HG03097 (cell line): ENCODE results near the gene PTAFR.

ENCODE experiments used
- ATAC-seq: cut with Tn5 transposase; IDR thresholded peaks from one replicate; pipeline ENCODE4 v1.9.1; 2021; ENCODE audit not compliant: unreplicated experiment, low FRiP score

The PTAFR gene

DNA sequence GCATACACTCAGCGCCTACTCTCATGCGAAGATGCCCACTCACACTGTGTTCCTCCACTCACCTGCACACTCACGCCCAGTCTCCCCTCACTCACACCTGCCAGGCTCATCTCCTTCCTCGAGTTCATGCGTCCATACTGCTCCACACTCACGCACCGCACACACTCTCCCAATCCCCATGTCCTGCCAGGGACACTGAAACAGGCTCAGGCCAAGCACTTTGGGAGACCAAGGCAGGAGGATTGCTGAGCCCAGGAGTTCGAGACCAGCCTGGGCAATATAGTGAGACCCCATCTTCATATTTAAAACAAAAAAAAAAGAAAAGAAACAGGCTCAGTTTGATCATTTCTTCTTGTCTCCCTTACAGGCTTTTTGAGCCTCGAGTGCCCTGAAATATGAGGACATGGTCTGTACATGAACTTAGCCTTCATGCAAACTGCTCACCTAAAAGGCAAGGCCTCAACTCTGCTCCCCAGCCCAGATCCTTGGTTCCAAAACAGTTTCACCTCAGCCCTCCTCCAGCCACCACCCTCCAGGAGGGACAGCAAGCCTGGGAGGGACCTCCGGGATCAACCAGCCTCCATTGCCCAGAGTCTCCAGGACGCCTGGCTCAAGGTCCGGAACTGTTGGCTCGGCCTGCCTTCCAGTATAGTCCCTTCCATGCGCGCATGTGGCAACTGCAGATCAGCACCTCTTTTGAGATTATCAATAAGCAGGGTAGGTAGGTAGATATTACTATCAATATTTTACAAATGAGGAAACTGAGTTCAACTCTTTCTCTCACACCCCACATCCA, 2.4 kb upstream of the PTAFR start:
- no peak for ATAC-seq

DNA sequence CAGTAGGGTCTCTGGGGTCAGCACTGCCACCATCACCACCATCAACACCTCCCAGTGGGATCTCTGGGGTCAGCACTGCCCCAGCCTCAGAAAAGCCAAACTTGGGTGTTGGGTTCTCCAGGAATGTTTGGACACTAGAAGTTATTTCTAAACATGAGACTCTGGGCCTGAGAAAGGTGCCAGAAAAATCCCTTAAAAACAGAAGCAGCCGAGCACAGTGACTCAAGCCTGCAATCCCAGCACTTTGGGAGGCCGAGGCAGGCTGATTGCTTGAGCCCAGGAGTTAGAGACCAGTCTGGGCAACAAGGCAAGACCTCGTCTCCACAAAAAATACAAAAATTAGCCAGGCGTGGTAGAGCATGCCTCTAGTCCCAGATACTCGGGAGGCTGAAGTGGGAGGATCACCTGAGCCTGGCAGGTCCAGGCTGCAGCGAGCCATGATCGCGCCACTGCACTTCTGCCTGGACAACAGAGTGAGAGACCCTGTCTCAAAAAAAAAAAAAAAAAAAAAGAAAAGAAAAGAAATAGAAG, 470 bp downstream of the PTAFR start:
- ATAC-seq: no peak

DNA sequence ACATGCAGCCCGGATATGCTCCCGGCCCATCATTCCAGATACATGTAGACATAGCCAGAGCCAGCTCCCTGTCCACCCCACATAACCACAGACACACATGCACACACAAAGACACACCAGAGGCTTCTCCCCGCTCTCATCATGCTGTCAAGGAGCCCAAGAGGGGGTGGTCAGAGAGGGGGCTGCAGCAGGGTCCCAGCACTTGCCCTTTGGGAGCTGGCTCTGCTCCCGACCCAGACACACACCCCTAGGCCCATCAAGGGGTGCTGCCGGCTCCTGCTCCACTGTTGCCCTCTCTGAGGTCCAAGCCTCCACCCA, 2.6 kb downstream of the PTAFR start:
- no peak for ATAC-seq

DNA sequence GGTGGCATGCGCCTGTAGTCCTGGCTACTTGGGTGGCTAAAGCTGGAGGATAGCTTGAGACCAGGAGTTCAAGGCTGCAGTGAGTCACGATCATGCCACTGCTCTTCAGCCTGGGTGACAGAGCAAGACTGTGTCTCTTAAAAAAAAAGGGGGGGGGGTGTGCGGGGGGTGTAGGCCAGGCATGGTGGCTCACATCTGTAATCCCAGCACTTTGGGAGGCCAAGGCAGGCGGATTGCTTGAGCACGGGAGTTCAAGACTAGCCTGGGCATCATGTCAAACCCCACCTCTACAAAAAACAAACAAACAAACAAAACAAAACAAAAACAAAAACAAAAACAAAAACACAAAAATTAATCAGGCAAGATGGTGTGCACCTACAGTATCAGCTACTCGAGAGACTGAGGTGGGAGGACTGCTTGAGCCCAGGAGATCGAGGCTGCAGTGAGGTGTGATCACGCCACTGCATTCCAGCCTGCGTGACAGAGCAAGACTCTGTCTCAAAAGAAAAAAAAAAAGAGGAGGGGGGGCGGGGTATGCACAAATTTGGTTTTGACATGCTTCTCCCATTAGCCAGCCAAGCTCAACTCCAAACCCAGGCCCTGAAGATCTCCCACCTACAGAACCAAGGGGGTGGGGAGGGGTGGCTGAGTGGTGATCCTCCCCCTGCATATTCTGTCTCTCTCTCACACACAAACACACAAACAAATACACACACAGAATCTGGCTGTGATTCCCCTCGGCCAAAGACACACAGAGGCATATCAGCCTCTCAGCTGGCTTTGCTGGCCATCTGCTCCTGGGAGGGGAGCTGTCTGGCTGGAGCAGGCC, 3.1 kb downstream of the PTAFR start:
- ATAC-seq: no peak

DNA sequence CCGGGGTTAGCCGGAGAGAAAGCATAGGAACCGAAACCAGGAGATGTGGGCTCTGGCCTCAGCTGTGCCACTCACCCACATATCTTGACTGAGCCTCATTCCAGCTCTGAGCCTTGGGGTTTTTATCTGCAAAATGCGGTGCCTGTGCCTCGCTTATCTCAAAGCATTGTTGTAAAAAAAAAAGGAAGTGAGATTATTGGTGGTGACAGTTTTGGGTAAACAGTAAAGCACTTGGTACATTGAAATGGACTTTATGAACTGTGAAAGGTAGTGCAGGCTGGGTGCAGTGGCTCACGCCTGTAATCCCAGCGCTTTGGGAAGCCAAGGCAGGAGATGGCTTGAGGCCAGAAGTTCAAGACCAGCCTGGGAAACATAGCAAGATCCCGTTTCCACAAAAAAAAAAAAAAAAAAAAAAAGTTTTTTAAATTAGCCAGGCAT, 3.8 kb downstream of the PTAFR start:
- peak; percentile 81 for ATAC-seq

DNA sequence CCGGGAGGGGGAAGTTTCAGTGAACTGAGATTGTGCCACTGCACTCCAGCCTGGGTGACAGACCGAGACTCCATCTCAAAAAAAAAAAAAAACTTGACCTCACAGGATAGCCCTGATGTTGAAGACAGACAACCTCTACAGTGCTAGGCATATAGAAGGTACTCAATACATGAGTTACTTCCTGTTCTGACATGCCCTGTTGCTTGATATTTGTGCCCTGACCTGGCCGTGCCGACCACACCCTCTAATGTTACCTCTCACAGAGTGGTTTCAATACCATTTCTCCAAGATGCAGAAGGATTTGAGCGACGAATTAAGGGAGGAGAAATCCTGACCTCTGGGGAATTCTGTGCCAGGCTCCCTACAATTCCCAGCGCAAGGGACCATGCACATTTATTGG, 5.2 kb downstream of the PTAFR start:
- no peak for ATAC-seq

DNA sequence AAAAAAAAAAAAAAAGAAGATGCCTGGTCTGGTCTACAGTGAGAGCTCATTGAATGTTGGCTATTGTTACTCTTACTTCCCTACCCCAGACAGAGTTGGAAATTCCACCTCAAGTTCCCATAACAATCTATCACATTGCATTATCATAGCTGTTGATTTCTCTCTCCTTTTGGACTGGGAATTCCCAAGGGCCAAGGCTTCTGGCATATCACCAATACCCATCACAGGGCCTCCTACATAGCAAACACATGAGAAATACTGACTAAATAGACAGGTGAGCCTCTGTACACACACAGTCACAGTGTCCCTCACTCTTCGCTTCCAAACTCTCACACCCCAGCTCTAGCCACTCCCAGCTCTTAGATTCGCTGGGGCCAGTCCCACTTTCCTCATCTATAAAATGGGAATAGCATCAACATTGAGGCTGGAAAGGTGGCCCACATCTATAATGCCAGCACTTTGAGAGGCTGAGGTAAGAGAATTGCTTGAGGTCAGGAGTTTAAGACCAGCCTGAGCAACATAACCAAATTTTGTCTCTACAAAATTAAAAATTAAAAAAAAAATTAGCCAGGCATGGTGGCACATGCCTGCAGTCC, 6.4 kb downstream of the PTAFR start:
- ATAC-seq: no peak

DNA sequence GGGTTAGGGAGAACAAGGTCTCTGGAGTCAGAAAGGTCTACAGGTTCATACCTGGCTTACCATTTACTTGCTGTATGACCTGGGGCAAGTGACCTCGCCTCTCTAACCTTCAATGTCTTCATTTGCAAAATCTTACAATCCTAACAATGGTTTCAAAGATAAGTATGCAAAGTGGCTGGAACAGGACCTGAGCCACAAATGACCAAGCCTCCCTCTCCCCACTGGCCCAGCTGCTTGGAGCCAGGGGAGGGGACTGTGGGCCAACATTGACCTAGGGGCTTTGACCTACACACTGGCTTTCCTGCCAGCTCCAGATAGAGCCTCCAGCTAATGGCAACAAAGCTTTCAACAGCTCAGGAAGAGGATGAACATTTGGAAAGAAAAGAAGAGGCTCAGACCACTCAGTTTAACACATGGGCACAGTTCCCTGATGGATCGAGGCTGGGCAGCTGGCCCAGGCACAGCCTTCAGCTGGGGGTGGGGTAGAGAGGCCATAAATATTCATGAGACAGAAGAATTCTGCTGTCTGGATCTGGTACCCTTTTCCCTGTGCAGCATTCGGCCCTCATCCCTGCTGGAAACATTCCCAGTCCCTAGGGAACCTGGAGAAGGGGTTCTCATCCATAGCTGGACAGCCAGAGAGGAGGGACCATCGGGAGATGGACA, 12.9 kb downstream of the PTAFR start:
- ATAC-seq: no peak

DNA sequence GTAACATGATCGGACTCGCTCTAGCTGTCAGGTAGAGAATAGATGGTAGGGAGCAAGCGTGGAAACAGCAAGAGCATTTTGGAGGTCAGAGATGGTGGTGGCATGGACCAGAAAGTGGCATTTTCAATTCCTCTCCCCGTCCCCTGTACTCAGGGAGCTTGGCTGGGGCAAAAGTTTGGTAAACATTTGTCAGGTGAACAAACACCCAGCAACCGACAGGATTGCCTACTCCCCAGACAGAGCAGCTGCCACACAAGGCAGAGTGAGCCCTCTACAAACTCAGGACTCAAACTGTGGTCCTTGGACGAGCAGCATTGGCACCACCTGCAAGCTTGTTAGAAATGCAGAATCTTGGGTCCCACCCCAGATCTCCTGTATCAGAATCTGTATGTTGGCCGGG, 14.3 kb downstream of the PTAFR start:
- no peak for ATAC-seq

DNA sequence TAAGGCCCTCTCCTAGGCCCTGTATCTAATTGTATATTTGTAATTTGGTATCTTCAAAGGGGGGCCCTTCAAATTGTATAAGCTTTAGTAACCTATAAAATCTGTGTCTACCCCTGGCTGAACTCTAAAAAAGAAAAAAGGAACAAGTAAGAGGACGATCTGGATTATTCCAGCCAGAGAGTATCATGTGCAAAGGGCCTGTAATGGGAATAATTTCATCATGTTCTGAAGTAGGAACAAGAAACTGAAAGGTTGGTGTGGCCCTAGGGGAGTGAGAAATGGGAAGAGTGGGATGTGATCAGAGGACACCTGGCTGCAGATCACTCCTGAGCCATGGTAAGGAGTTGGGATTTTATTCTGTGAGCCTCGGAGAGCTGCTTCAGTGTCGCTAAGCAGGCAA, 14.7 kb downstream of the PTAFR start:
- no peak for ATAC-seq

DNA sequence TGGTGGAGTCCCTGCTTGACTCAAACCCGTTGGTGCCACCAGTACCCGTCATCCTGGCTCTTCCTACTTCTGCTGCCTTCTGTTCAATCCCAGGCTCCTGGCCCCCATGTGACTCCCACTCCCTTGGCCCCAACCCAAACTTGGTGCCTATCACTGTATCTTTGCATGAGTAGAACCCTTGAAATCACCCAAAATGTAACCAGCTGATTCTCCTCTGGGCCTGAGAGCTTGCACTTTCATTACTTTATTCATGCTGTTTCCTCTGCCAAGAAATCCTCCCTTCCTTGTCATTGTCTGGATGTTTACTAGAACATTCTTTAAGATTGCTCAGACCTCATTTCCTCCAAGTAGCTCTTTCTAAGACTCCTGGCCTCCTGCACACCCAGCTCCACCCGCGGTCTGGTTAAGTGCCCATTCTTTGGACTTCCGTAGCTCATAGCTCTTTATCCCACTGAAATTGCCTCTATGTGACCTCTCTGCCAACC, 15.7 kb downstream of the PTAFR start:
- no peak for ATAC-seq

DNA sequence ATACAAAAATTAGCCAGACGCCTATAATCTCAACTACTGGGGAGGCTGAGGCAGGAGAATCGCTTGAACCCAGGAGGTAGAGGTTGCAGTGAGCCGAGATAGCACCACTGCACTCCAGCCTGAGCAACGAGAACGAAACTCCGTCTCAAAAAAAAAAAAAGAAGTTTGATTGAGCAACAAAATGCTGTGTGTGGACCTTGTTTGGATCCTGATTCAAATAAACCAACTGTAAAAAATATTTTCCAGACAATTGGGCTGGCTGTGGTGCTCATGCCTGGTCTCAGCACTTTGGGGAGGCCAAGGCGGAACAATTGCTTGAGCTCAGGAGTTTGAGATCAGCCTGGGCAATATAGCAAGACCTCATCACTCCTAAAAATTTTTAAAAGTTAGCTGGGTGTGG, 16.8 kb downstream of the PTAFR start:
- no peak for ATAC-seq

DNA sequence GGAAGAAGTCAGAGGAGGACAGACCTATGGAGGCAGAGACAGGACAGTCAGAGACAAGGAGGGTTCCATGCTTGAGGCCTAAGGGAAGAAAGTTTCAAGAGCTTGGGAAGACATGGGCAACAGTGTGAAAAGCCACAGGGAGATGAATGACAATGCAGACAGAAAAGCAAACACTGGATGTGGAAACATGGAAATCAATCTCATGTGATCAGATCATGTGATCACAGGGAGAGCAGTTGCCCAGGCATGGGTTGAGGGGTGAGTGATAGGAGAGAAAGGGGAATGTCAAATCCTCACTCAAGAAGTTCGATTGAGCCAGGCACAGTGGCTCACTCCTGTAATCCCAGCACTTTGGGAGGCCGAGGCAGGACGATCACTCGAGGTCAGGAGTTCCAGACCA, 17.2 kb downstream of the PTAFR start:
- ATAC-seq: no peak

DNA sequence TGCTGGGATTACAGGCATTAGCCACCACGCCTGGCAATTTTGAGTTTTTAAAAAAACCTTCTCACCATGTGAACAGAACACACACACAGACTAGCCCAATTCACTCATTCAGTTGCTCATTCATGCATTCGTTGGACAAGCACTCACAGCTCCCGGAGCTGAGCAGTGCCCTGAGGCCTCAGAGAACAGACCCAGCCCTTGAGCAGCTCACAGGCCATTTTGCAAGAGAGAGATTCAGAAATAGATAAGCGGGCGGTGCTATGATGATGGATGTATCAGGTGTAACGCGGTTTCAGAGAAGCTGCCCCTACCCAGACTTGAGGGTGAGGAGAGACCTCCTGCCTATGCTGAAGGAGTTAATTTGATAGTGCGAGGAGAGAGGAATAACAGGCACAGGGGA, 18.6 kb downstream of the PTAFR start:
- ATAC-seq: no peak

DNA sequence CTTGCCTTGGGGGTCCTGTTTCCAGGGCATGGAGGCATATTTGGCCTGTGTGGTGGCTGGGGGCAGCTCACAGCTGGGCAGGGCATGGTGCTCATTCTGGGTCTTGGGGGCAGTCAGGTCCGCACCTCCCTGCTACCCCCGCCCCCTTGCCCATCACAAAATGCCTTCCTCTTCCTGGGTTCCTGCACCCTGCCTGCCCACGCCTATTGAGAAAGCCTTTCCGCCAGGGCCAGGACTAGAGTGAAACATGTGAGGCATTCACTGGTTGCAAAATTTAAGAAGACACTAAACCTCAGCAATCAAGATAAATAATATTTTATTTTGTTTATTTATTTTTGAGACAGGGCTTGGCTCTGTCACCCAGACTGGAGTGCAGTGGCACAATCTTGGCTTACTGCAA, 19.7 kb downstream of the PTAFR start:
- no peak for ATAC-seq

DNA sequence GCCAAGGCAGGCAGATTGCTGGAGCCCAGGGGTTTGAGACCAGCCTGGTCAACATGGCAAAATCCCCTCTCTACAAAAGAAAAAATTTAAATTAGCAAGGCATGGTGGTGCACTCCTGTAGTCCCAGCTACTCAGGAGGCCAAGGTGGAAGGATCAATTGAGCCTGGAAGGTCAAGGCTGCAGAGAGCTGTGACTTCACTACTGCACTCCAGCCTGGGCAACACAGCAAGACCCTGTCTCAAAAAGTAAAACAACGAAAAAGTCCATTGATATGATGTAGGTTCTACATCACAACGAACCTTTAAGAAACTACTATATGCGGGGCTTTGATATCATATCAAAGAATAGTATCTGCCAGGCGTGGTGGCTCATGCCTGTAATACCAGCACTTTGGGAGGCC, 20.9 kb downstream of the PTAFR start:
- ATAC-seq: no peak

DNA sequence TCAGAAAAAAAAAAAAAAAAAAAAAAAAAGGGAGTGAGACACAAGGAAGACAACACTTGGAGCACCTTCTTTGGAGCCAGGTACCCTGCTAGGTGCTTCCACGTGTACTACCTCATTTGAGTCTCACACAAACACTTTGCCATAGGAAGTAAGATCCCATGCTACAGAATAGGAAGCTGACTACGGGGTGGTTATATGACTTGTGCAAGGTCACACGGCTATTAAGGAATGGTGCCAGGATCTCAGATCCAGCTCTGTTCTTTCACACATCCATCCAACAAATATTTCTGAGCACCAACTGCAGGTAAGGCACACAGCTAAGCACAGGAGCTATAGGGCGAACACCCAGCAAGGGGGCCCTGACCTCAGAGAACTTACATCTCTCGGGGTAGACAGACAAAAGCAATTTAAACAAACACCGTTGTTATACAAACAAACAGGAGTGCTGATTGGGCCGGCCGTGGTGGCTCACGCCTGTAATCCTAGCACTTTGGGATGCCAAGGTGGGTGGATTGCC, 22.4 kb downstream of the PTAFR start:
- no peak for ATAC-seq

DNA sequence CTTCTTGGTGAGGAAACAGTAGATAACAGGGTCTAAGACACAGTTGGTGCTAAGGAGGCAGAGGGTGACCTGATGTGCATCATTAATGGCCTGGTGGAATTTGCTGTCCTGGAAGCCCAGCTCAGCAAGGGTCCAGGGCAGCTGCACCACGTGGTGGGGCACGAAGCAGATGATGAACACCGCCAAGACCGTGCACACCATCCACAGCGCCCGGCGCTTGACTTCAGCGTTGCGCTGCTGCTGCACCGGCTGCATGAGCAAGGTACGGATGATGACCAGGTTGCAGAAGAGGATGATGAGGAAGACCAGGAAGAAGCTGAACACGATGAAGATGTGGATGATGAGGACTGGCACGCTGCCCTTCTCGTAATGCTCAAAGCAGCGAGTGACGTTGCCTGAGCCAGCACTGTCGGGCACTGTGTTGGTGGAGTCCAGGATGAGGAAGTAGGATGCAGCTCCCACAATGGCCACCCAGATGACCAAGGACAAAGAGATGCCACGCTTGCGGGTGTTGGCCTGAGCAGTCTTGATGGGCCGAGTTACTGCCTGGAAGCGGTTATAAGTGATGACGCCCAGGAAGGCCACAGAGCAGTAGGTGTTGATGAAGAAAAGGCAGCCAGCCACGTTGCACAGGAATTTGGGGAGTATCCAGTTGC, 26.2 kb downstream of the PTAFR start:
- ATAC-seq: no peak

DNA sequence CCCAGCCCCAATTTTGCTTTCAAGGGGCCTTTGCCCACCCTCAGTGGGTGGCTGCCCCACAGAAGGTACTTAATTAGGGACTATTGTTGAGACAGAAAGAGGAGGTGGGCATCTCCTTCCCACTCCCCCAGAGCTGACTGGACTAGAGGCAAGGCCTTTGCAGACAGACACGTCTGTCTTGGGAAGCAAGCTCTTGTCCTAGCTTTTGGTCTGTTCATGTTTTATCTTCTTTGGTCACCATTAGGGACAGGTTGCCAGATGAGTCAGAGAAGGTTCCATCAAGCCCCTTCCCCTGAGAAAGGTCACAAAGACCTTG, 27.7 kb downstream of the PTAFR start:
- ATAC-seq: no peak
